Body of pancreas (tissue), 4 donors: ENCODE results near the gene WLS.
A peak's percentile ranks its signal among the peaks of the same experiment; 100 is the strongest.

Experiments used
- POLR2A ChIP-seq, 3 donors: fragments of 450-650 bp; IDR thresholded peaks; one replicate each; pipeline ENCODE4 v1.6.1; 2016; ENCODE audit warnings: antibody characterized with exemption in 3 of 3, mild to moderate bottlenecking in 2 of 3
- TF ChIP-seq, protein P1 (sequence below), 7 experiments: fragments of 450-650 bp in 4 of 7; fragments of 200-600 bp in 3 of 7; sonication (generic) in 3 of 7; IDR thresholded peaks; one replicate each; pipeline ENCODE4 v1.5.1; 2016 to 2019; ENCODE audit warnings: antibody characterized with exemption in 7 of 7

DNA sequence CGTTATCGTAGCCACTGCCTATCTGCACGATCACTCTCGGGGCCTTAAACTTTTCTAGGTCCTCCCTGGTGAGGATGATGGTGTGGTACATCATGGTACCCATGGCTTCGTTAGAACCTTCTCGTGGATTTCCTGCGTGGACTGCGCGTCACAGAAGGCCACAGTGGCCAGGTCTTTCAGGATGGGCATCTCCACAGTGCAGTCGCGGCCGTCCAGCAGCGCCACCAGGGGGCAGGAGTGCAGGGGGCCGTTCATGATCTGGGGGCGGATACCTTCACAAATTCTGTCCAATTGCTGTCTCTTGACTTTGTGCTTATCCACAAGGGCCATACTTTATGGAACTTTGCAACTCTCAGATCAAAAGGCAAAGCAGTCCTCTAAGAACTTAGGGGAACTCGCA is 69.6 kb downstream of the WLS start:
- TF ChIP-seq, protein P1, sequence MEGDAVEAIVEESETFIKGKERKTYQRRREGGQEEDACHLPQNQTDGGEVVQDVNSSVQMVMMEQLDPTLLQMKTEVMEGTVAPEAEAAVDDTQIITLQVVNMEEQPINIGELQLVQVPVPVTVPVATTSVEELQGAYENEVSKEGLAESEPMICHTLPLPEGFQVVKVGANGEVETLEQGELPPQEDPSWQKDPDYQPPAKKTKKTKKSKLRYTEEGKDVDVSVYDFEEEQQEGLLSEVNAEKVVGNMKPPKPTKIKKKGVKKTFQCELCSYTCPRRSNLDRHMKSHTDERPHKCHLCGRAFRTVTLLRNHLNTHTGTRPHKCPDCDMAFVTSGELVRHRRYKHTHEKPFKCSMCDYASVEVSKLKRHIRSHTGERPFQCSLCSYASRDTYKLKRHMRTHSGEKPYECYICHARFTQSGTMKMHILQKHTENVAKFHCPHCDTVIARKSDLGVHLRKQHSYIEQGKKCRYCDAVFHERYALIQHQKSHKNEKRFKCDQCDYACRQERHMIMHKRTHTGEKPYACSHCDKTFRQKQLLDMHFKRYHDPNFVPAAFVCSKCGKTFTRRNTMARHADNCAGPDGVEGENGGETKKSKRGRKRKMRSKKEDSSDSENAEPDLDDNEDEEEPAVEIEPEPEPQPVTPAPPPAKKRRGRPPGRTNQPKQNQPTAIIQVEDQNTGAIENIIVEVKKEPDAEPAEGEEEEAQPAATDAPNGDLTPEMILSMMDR (IDR thresholded peaks at IDR 0.05), result peak in 1 of 7 experiments; percentile 18
- no peak for TF ChIP-seq POLR2A (IDR thresholded peaks at IDR 0.05)
